SU-DHL-6 (cell line): ENCODE data around the gene PDGFA.

Experiments used
- H2AFZ ChIP-seq: fragments of 200-600 bp; sonication (generic); 2 replicates; pipeline ENCODE4 v1.6.1; 2014; ENCODE audit warnings: low read depth, mild to moderate bottlenecking, moderate library complexity, mixed read lengths, antibody characterized with exemption, low read length; ENCODE audit not compliant: severe bottlenecking
- H3F3A ChIP-seq: fragments of 200-600 bp; shearing (Covaris generic); 2 replicates; pipeline ENCODE4 v1.6.0; 2016; ENCODE audit warnings: antibody characterized with exemption, mild to moderate bottlenecking; ENCODE audit not compliant: insufficient read depth
- H3K27ac ChIP-seq: fragments of 200-600 bp; sonication (generic); 2 replicates; pipeline ENCODE4 v1.5.1; 2016; ENCODE audit warnings: low read depth, mild to moderate bottlenecking, low read length, moderate library complexity, mixed read lengths
- H3K27me3 ChIP-seq: fragments of 200-600 bp; sonication (generic), shearing (Covaris generic); 2 replicates; pipeline ENCODE4 v1.6.0; 2014; ENCODE audit warnings: mild to moderate bottlenecking, low read length
- H3K36me3 ChIP-seq: fragments of 200-600 bp; sonication (generic); 2 replicates; pipeline ENCODE4 v1.6.1; 2014; ENCODE audit warnings: mild to moderate bottlenecking, low read length, mixed read lengths
- H3K4me2 ChIP-seq: fragments of 300-600, 200-600 bp; shearing (Covaris generic), sonication (generic); 2 replicates; pipeline ENCODE4 v1.6.0; 2014; ENCODE audit warnings: low read length, low read depth, mild to moderate bottlenecking; ENCODE audit not compliant: poor library complexity, severe bottlenecking
- H3K4me3 ChIP-seq: fragments of 200-600 bp; sonication (generic); 2 replicates; pipeline ENCODE4 v1.5.1; 2014; ENCODE audit warnings: antibody characterized with exemption, low read length, mild to moderate bottlenecking, mixed read lengths; ENCODE audit not compliant: insufficient read depth, poor library complexity, severe bottlenecking
- H3K79me2 ChIP-seq: fragments of 200-600 bp; sonication (generic); 2 replicates; pipeline ENCODE4 v1.6.1; 2014; ENCODE audit warnings: mild to moderate bottlenecking, low read length, moderate library complexity; ENCODE audit not compliant: insufficient read depth
- H3K9ac ChIP-seq: fragments of 200-600 bp; sonication (generic); 2 replicates; pipeline ENCODE4 v1.7.0; 2014; ENCODE audit warnings: mild to moderate bottlenecking, low read length
- H3K9me2 ChIP-seq: fragments of 200-600 bp; sonication (generic); replicated peaks from 2 replicates; pipeline ENCODE4 v1.6.1; 2014; ENCODE audit warnings: low read length; ENCODE audit not compliant: insufficient read depth
- H3K9me3 ChIP-seq: fragments of 200-600 bp; sonication (generic); 2 replicates; pipeline ENCODE4 v1.6.1; 2014; ENCODE audit warnings: low read length, mixed read lengths; ENCODE audit not compliant: insufficient read depth
- H4K20me1 ChIP-seq: fragments of 200-600 bp; sonication (generic); 2 replicates; pipeline ENCODE4 v1.6.1; 2014; ENCODE audit warnings: low read depth, mild to moderate bottlenecking, antibody characterized with exemption, low read length, moderate library complexity, mixed read lengths
- EZH2phosphoT487 ChIP-seq: fragments of 200-600 bp; sonication (generic), shearing (Covaris generic); conservative IDR thresholded peaks from 2 replicates; pipeline ENCODE4 v1.6.1; 2018; ENCODE audit warnings: mild to moderate bottlenecking, antibody characterized with exemption, low read length, moderate library complexity, mixed read lengths
- TF ChIP-seq, protein P1 (sequence below): fragments of 200-600 bp; sonication (generic); IDR thresholded peaks from one replicate; pipeline ENCODE4 v1.5.1; 2017; ENCODE audit warnings: antibody characterized with exemption, mild to moderate bottlenecking, low read length, moderate library complexity; ENCODE audit not compliant: insufficient read depth, poor library complexity, severe bottlenecking

The PDGFA gene

DNA sequence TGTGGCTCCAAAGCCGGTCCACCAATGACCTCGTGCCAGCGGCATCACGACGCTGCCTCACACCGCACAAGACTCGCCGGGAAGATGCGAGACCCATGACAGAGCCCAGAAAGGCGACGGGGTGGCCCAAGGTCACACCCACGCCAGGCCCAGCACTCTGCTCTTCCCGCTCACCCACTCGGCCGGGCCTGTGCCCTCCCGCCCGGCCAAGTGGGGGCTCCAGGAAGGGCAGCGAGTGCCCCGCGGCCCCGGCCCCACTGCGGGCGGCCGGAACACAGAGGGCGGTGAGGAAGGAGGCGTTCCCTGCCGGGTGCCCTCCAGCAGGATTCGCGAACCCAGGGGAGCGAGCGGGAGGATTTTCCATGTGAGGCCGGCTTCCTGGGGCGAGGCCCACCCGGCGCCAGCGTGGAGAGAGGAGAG is 56.3 kb downstream of the PDGFA start:
- Histone ChIP-seq H3K4me3 (no peak overlapping the region), H3K9ac (no peak overlapping the region), H2AFZ (no peak overlapping the region), H3K4me2 (no peak overlapping the region), H3K36me3 (no peaks in the 10 kb centered on the region), H3K9me3 (no peaks in the 10 kb centered on the region), H3F3A (no peaks in the 10 kb centered on the region), H3K79me2 (no peaks in the 10 kb centered on the region), H3K9me2 (no peaks in the 10 kb centered on the region), H3K27me3 (no peaks in the 10 kb centered on the region), H4K20me1 (no peaks in the 10 kb centered on the region), H3K27ac (no peak overlapping the region)
- TF ChIP-seq, protein P1, sequence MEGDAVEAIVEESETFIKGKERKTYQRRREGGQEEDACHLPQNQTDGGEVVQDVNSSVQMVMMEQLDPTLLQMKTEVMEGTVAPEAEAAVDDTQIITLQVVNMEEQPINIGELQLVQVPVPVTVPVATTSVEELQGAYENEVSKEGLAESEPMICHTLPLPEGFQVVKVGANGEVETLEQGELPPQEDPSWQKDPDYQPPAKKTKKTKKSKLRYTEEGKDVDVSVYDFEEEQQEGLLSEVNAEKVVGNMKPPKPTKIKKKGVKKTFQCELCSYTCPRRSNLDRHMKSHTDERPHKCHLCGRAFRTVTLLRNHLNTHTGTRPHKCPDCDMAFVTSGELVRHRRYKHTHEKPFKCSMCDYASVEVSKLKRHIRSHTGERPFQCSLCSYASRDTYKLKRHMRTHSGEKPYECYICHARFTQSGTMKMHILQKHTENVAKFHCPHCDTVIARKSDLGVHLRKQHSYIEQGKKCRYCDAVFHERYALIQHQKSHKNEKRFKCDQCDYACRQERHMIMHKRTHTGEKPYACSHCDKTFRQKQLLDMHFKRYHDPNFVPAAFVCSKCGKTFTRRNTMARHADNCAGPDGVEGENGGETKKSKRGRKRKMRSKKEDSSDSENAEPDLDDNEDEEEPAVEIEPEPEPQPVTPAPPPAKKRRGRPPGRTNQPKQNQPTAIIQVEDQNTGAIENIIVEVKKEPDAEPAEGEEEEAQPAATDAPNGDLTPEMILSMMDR, result no peak
- no peak for TF ChIP-seq EZH2phosphoT487

DNA sequence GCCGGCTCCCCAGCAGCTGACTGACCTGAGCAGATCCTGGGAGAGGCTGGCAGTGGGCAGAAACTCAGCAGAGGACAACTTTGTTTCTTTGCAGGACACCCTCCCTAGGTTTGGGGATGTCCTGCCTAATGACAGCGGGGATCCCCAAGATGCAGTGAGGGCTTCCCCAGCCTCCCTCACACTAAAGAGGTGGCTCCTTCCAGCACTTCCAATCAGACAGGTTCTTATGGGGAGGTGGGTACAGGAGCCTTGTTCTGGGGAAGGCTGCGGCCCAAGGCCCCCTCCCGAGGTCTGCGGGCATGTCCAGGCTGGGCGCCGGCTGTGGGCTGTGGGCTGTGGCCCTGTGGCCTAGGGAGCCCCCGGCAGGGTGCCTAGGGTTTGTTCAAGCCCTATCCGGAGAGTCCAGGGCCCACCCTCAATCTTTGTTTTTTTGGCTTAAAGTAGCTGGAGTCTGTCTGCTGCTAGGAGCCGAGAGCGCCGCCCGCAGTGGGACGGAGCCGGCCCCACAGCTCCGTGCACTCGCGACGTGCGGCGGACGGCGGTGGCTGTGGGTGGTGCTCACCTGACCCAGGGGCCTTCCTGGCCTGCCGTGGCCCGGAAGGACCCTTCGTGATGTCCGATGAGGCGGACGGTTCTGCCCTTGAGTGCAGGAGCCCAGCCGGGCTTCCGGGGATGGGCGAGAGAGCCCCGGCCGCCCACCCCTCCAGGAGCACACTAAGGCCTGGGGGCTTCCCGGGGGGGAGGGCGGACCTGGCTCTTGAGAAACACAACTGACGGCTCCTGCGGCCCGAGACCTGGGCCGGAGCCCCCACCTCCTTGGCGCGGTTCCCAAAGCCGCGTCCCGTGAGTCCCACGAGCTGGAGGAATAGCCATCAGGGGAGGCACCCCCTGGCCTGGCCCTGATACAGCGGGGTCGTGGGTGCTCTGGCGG is 57.2 kb downstream of the PDGFA start:
- Histone ChIP-seq H4K20me1 (no peaks in the 10 kb centered on the region), H3K4me3 (no peak overlapping the region), H2AFZ (no peak overlapping the region), H3K36me3 (no peaks in the 10 kb centered on the region), H3K27ac (no peak overlapping the region), H3K4me2 (no peak overlapping the region), H3K9me3 (no peaks in the 10 kb centered on the region), H3F3A (no peaks in the 10 kb centered on the region), H3K9ac (no peak overlapping the region), H3K27me3 (no peaks in the 10 kb centered on the region), H3K9me2 (no peaks in the 10 kb centered on the region), H3K79me2 (no peaks in the 10 kb centered on the region)
- TF ChIP-seq, protein P1, result no peak
- no peak for TF ChIP-seq EZH2phosphoT487

DNA sequence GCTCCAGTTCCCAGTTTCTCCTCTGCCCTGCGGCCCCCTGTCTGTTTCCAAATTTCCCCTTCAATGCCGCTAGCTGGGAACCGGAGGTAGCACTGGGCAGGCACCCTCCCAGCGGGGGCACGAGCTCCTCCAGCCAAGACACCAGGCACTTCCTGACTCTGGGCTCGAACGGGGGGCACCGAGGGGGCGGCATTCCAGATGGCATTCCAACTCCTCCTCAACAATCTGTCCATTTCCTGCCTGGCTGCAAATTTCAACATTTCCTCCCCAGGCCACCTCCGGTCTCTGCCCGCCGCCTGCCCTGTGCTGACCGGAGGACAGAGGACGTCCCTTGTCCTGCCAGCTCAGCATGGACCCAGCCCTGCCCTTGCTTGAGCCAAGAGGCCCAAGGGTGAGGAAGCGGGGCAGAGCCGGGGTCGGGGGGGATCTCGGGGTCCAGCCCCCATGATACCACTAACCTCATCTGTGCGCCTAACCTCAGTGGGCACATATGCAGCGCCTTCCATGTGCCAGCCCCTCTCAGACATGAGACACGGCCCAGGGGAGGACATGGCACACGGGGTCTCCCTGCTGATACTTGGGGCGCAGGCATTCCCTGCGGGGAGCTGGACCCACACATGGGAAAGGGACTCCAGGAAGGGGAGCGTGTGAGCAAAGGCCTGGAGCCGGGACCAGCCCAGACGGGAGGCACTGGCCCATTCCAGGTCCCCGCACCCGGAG is 58.0 kb downstream of the PDGFA start:
- Histone ChIP-seq H3K9me3 (no peaks in the 10 kb centered on the region), H3K4me2 (no peak overlapping the region), H3K36me3 (no peaks in the 10 kb centered on the region), H2AFZ (no peak overlapping the region), H3K79me2 (no peaks in the 10 kb centered on the region), H3K9ac (no peak overlapping the region), H3F3A (no peaks in the 10 kb centered on the region), H3K4me3 (no peak overlapping the region), H3K27me3 (no peaks in the 10 kb centered on the region), H4K20me1 (no peaks in the 10 kb centered on the region), H3K9me2 (no peaks in the 10 kb centered on the region), H3K27ac (no peak overlapping the region)
- TF ChIP-seq EZH2phosphoT487, result no peak
- TF ChIP-seq, protein P1, result no peak
